ENCODE measurements around the gene CRB2. TPM values are rescaled to one million over a fixed set of nuclear protein-coding genes. Genes with fewer than 3 reads are reported as not detected.
A peak's percentile ranks its signal among the peaks of the same experiment; 100 is the strongest.
"Not testable (repeated sequence)": the region's sequence is repeated elsewhere in the genome, so short reads cannot be mapped to it uniquely, and the experiment has no call there.

CRB2 gene
- total and polyA plus RNA-seq, 2 experiments from 2014 or later, result 5.5 to 7.0 TPM

DNA sequence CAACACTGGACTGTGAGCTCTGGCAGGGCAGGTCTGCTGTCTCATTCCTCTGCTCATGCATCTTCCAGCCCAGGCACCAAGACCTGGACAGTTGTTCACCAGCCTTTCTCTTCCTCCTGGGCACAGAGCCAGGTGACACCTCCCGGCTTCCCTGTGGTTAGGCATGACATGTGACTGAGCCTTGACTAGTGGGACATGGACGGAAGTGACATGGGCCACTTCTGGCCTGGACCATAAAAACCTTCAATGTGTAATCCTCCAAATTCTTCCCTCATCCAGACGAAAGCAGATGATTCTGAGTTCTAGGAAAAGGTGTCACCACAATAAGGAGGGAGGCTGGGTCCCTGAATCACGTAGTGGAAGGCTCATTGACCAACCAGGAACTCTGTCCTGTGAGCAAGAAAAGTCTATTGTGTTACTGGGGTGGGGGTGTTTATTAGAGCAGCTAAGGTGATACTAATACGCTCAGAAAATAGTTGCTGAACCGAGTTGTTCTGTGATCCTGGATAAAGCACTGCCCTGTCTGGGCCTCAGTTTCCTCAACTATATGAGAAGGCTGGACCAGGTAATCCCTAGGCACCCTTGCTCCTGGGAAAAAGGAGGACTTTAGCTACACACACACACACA lies 26.6 kb upstream of the CRB2 start:
- H3K9me3 ChIP-seq (ENCODE audit: low read depth), result no peaks in the 10 kb centered on the region
- no peak for TF ChIP-seq EZH2phosphoT487 (IDR thresholded peaks at IDR 0.05; ENCODE audit: low read depth, severe bottlenecking, unreplicated experiment)
- no peak for TF ChIP-seq EZH2 (IDR thresholded peaks at IDR 0.05; ENCODE audit: borderline replicate concordance)
- TF ChIP-seq, protein P1, sequence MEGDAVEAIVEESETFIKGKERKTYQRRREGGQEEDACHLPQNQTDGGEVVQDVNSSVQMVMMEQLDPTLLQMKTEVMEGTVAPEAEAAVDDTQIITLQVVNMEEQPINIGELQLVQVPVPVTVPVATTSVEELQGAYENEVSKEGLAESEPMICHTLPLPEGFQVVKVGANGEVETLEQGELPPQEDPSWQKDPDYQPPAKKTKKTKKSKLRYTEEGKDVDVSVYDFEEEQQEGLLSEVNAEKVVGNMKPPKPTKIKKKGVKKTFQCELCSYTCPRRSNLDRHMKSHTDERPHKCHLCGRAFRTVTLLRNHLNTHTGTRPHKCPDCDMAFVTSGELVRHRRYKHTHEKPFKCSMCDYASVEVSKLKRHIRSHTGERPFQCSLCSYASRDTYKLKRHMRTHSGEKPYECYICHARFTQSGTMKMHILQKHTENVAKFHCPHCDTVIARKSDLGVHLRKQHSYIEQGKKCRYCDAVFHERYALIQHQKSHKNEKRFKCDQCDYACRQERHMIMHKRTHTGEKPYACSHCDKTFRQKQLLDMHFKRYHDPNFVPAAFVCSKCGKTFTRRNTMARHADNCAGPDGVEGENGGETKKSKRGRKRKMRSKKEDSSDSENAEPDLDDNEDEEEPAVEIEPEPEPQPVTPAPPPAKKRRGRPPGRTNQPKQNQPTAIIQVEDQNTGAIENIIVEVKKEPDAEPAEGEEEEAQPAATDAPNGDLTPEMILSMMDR (IDR thresholded peaks at IDR 0.05; ENCODE audit: poor library complexity), result no peak
- H3K36me3 ChIP-seq (replicated peaks; ENCODE audit: insufficient read depth, low read depth), result no peaks in the 10 kb centered on the region
- no peak for DNase-seq (ENCODE audit: low spot score)
- peaks cover 2% of the 10 kb centered on the region for H3K4me1 ChIP-seq (ENCODE audit: insufficient read depth)
- no peaks in the 10 kb centered on the region for H3K27me3 ChIP-seq
- WGBS (ENCODE audit: low lambda C conversion rate, missing lambda C conversion rate), result 90% methylated on average over 6 of the region's 6 CpGs
- no peaks in the 10 kb centered on the region for H3K79me2 ChIP-seq
- no peak overlapping the region for H2AFZ ChIP-seq
- no peak overlapping the region for H3K27ac ChIP-seq
- H3K4me3 ChIP-seq, result no peak overlapping the region
- H3K9me2 ChIP-seq (replicated peaks; ENCODE audit: insufficient read depth), result no peaks in the 10 kb centered on the region
- H4K20me1 ChIP-seq (ENCODE audit: insufficient read depth, poor library complexity, severe bottlenecking), result no peaks in the 10 kb centered on the region
- no peak overlapping the region for H3K4me2 ChIP-seq

DNA sequence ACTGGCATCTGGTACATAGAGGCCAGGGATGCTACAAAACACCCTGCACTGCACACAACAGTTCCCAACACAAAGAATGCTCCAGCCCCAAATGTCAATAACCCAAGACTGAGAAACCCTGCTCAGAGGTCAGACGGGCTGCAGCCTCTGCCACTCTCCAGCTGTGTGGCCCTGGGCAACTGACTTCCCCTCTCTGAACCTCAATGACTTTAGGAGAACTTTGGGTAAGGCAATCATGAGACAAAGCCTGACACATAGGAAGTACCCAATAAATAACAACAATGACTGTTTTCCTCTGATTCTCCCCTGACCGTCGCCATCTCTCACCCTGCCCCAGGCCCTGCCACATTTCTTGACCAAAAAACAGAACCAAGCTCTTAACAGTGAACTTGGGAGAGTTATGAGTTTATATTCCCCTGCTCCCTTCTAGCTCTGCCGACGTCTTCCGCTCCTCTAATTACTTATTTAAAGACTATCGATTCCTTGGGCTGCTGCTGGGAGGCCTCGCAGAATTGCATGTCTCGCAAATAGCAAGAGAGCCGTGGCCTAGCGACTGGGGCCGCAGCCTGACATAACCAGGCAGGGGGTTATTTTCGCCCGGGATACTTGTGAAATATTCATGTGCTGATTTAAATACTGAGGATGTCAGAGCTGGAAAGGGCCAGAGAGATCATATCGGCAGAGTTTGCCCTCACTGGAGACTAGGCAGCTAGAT lies 24.5 kb upstream of the CRB2 start:
- H3K27ac ChIP-seq, result no peak overlapping the region
- 86% methylated on average over 15 of the region's 15 CpGs for WGBS (ENCODE audit: low lambda C conversion rate, missing lambda C conversion rate)

DNA sequence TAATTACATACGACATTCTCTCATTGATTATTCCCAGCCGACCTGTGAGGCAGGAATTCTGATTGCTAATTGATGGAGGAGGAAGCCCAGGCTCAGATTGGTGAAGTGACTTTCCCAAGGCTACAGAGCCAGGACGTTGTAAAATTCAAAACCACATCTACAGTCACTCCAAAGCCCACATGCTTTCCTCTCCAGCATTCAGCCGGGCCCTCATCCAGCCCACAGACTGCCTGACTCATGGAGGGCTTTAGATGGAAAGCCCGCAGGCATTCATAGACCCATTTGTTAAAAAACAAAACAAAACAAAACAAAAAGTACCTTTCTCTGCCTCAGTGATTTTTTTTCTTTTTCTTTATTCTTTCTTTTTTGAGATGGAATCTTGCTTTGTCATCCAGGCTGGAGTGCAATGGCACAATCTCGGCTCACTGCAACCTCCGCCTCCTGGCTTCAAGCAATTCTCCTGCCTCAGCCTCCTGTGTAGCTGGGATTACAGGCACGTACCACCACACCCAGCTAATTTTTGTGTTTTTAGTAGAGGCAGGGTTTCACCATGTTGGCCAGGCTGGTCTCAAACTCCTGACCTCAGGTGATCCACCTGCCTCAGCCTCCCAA lies 22.8 kb upstream of the CRB2 start:
- H3K4me2 ChIP-seq; H3K27me3 ChIP-seq; H3K9me3 ChIP-seq (ENCODE audit: low read depth); H3K9me2 ChIP-seq (replicated peaks; ENCODE audit: insufficient read depth); H2AFZ ChIP-seq; H3K4me3 ChIP-seq; DNase-seq (ENCODE audit: low spot score); H4K20me1 ChIP-seq (ENCODE audit: insufficient read depth, poor library complexity, severe bottlenecking); H3K36me3 ChIP-seq (replicated peaks; ENCODE audit: insufficient read depth, low read depth); H3K27ac ChIP-seq; H3K79me2 ChIP-seq: not testable (repeated sequence)
- peaks cover 25% of the 10 kb centered on the region for H3K4me1 ChIP-seq (ENCODE audit: insufficient read depth)
- 73% methylated on average over 8 of the region's 8 CpGs for WGBS (ENCODE audit: low lambda C conversion rate, missing lambda C conversion rate)

More for the DNA sequence above, 24.5 kb upstream of the CRB2 start:
- DNase-seq (ENCODE audit: low spot score), result no peak
- no peaks in the 10 kb centered on the region for H3K9me3 ChIP-seq (ENCODE audit: low read depth)
- H3K79me2 ChIP-seq, result no peaks in the 10 kb centered on the region
- no peak overlapping the region for H2AFZ ChIP-seq
- no peaks in the 10 kb centered on the region for H3K36me3 ChIP-seq (replicated peaks; ENCODE audit: insufficient read depth, low read depth)
- H3K4me1 ChIP-seq (ENCODE audit: insufficient read depth), result peaks cover 21% of the 10 kb centered on the region
- no peaks in the 10 kb centered on the region for H3K9me2 ChIP-seq (replicated peaks; ENCODE audit: insufficient read depth)
- H4K20me1 ChIP-seq (ENCODE audit: insufficient read depth, poor library complexity, severe bottlenecking), result no peaks in the 10 kb centered on the region
- no peak overlapping the region for H3K4me3 ChIP-seq
- no peaks in the 10 kb centered on the region for H3K27me3 ChIP-seq
- no peak overlapping the region for H3K4me2 ChIP-seq
- TF ChIP-seq EZH2phosphoT487 (IDR thresholded peaks at IDR 0.05; ENCODE audit: low read depth, severe bottlenecking, unreplicated experiment) (no peak), EZH2 (IDR thresholded peaks at IDR 0.05; ENCODE audit: borderline replicate concordance) (no peak)
- TF ChIP-seq, protein P1 (IDR thresholded peaks at IDR 0.05; ENCODE audit: poor library complexity), result no peak

DNA sequence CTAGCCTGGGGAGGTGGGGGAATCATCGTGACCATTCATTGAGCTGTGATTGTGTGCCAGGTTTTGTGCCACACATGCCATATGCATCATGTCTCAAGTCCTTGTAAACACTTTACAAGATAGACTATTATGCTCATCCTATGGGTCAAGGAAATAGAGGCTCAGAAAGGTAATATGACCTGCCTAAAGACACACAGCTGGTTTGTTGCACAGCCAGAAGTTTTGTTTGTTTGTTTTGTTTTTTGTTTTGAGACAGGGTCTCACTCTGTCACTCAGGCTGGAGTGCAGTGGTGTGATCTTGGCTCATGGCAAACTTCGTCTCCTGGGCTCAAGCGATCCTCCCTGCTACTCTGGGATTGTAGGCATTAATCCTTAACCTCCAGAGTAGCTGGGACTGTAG lies 21.4 kb upstream of the CRB2 start:
- H3K4me3 ChIP-seq, result no peak overlapping the region
- H3K4me2 ChIP-seq, result no peak overlapping the region
- no peak for DNase-seq (ENCODE audit: low spot score)

More for the DNA sequence above, 21.4 kb upstream of the CRB2 start:
- WGBS (ENCODE audit: low lambda C conversion rate, missing lambda C conversion rate), result 93% methylated on average over 3 of the region's 3 CpGs
- Histone ChIP-seq H3K4me1 (ENCODE audit: insufficient read depth) (peaks cover 25% of the 10 kb centered on the region), H4K20me1 (ENCODE audit: insufficient read depth, poor library complexity, severe bottlenecking) (no peaks in the 10 kb centered on the region), H2AFZ (no peak overlapping the region), H3K9me2 (replicated peaks; ENCODE audit: insufficient read depth) (no peaks in the 10 kb centered on the region), H3K9me3 (ENCODE audit: low read depth) (no peaks in the 10 kb centered on the region), H3K36me3 (replicated peaks; ENCODE audit: insufficient read depth, low read depth) (no peaks in the 10 kb centered on the region), H3K27ac (peak overlapping the region; percentile 85), H3K79me2 (no peaks in the 10 kb centered on the region), H3K27me3 (no peaks in the 10 kb centered on the region)
- TF ChIP-seq, protein P1 (IDR thresholded peaks at IDR 0.05; ENCODE audit: poor library complexity), result no peak
- TF ChIP-seq EZH2 (IDR thresholded peaks at IDR 0.05; ENCODE audit: borderline replicate concordance), result no peak
- no peak for TF ChIP-seq EZH2phosphoT487 (IDR thresholded peaks at IDR 0.05; ENCODE audit: low read depth, severe bottlenecking, unreplicated experiment)
